Measurements from ENCODE around the gene FAM114A1. TPM values are rescaled to one million over a fixed set of nuclear protein-coding genes. Genes with fewer than 3 reads are reported as not detected.

The FAM114A1 gene
- total RNA-seq, 1 experiment from 2014 or later, result 32.0 TPM

DNA sequence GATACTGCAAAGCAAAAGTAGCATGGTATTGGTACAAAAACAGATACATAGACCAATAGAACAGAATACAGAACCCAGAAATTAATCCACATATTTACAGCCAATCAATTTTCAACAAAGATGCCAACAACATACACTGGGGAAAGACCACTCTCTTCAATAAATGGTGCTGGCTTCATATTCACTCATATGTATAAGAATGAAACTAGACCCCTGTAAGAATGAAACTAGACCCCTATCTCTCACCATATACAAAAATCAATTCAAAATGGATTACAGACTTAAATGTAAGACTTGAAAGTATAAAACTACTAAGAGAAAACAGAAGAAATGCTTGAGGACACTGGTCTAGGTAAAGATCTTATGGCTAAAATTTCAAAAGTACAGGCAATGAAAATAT is 30.3 kb upstream of the FAM114A1 start:
- no peaks in the 10 kb centered on the region for H3K27me3 ChIP-seq (ENCODE audit: control insufficient read depth, insufficient read depth, low read length)
- CTCF ChIA-PET, result no interaction called here
- DNase-seq (ENCODE audit: low read depth, low spot score), result no peak
- no peaks in the 10 kb centered on the region for H3K9me3 ChIP-seq (ENCODE audit: control insufficient read depth, insufficient read depth, low read depth, low read length)
- no peak overlapping the region for H3K4me3 ChIP-seq (ENCODE audit: low read depth in 2 of 2, low read length in 2 of 2)
- H3K4me1 ChIP-seq (ENCODE audit: control insufficient read depth, insufficient read depth, low read length), result no peaks in the 10 kb centered on the region
- intact Hi-C loops (cut with micrococcal nuclease; ENCODE audit: unreplicated experiment), result no loop called here
- BruUV-seq (replicated peaks), result no TSS peak
- no peaks in the 10 kb centered on the region for H3K36me3 ChIP-seq (ENCODE audit: control insufficient read depth, insufficient read depth, low read length)
- no peak overlapping the region for H3K27ac ChIP-seq (ENCODE audit: low read length)
- in situ Hi-C loops (cut with HindIII; ENCODE audit: low pct_unique_long_range_greater_than_20kb, low sequenced_read_pairs), result no loop called here
- POLR2A ChIA-PET, result no interaction called here
- TF ChIP-seq, protein P1, sequence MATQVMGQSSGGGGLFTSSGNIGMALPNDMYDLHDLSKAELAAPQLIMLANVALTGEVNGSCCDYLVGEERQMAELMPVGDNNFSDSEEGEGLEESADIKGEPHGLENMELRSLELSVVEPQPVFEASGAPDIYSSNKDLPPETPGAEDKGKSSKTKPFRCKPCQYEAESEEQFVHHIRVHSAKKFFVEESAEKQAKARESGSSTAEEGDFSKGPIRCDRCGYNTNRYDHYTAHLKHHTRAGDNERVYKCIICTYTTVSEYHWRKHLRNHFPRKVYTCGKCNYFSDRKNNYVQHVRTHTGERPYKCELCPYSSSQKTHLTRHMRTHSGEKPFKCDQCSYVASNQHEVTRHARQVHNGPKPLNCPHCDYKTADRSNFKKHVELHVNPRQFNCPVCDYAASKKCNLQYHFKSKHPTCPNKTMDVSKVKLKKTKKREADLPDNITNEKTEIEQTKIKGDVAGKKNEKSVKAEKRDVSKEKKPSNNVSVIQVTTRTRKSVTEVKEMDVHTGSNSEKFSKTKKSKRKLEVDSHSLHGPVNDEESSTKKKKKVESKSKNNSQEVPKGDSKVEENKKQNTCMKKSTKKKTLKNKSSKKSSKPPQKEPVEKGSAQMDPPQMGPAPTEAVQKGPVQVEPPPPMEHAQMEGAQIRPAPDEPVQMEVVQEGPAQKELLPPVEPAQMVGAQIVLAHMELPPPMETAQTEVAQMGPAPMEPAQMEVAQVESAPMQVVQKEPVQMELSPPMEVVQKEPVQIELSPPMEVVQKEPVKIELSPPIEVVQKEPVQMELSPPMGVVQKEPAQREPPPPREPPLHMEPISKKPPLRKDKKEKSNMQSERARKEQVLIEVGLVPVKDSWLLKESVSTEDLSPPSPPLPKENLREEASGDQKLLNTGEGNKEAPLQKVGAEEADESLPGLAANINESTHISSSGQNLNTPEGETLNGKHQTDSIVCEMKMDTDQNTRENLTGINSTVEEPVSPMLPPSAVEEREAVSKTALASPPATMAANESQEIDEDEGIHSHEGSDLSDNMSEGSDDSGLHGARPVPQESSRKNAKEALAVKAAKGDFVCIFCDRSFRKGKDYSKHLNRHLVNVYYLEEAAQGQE (IDR thresholded peaks at IDR 0.05; ENCODE audit: insufficient read depth in 1 of 2, low read depth in 2 of 2, low read length in 1 of 2), result no peak
- TF ChIP-seq CTCF (IDR thresholded peaks at IDR 0.05), result no peak
- no peak for TF ChIP-seq SIN3A (IDR thresholded peaks at IDR 0.05; ENCODE audit: borderline replicate concordance, insufficient read depth, low read depth, low read length)
- TF ChIP-seq TCF7L2 (IDR thresholded peaks at IDR 0.05; ENCODE audit: low read depth, low read length), result no peak
- TF ChIP-seq POLR2AphosphoS5 (IDR thresholded peaks at IDR 0.05; ENCODE audit: low read depth, low read length), result no peak
- ATAC-seq, result no peak

GRCh38 chr4:38837849-38838248 is 29.8 kb upstream of the FAM114A1 start:
- CTCF ChIA-PET, result no interaction called here
- in situ Hi-C loops (cut with HindIII; ENCODE audit: low pct_unique_long_range_greater_than_20kb, low sequenced_read_pairs) (no loop called here), intact Hi-C loops (cut with micrococcal nuclease; ENCODE audit: unreplicated experiment) (no loop called here)
- no peaks in the 10 kb centered on the region for H3K27me3 ChIP-seq (ENCODE audit: control insufficient read depth, insufficient read depth, low read length)
- TF ChIP-seq TCF7L2 (IDR thresholded peaks at IDR 0.05; ENCODE audit: low read depth, low read length) (no peak), POLR2AphosphoS5 (IDR thresholded peaks at IDR 0.05; ENCODE audit: low read depth, low read length) (no peak), CTCF (IDR thresholded peaks at IDR 0.05) (no peak), SIN3A (IDR thresholded peaks at IDR 0.05; ENCODE audit: borderline replicate concordance, insufficient read depth, low read depth, low read length) (no peak)
- TF ChIP-seq, protein P1 (IDR thresholded peaks at IDR 0.05; ENCODE audit: insufficient read depth in 1 of 2, low read depth in 2 of 2, low read length in 1 of 2), result no peak
- H3K36me3 ChIP-seq (ENCODE audit: control insufficient read depth, insufficient read depth, low read length), result no peaks in the 10 kb centered on the region
- no peaks in the 10 kb centered on the region for H3K9me3 ChIP-seq (ENCODE audit: control insufficient read depth, insufficient read depth, low read depth, low read length)
- H3K27ac ChIP-seq (ENCODE audit: low read length), result no peak overlapping the region
- POLR2A ChIA-PET, result no interaction called here
- ATAC-seq (no peak), DNase-seq (ENCODE audit: low read depth, low spot score) (no peak)
- no peak overlapping the region for H3K4me3 ChIP-seq (ENCODE audit: low read depth in 2 of 2, low read length in 2 of 2)
- no TSS peak for BruUV-seq (replicated peaks)
- H3K4me1 ChIP-seq (ENCODE audit: control insufficient read depth, insufficient read depth, low read length), result no peaks in the 10 kb centered on the region
